Measurements from ENCODE around the gene ALG2. TPM values are rescaled to one million over a fixed set of nuclear protein-coding genes. Genes with fewer than 3 reads are reported as not detected.

The ALG2 gene
- total RNA-seq, 1 donor: 51.8 TPM

- H3K27ac ChIP-seq (ENCODE audit: low read depth, low read length): no peak overlapping the region
- peak; percentile 17 for TF ChIP-seq CTCF (IDR thresholded peaks at IDR 0.05; ENCODE audit: extremely low read depth, low read depth, low read length)
- H3K36me3 ChIP-seq (ENCODE audit: insufficient read depth, low read length): no peaks in the 10 kb centered on the region
- DNase-seq (ENCODE audit: insufficient read length, low spot score, missing footprints): no peak
- peak overlapping the region; percentile 10 for H3K4me3 ChIP-seq (ENCODE audit: insufficient read depth, low read length)
- H3K27me3 ChIP-seq (ENCODE audit: insufficient read depth, low read length): no peaks in the 10 kb centered on the region
- peak overlapping the region; percentile 66 for H3K4me2 ChIP-seq (ENCODE audit: insufficient read depth, low read length)
- no peaks in the 10 kb centered on the region for H4K20me1 ChIP-seq (ENCODE audit: insufficient read depth, low read length)
- peak overlapping the region; percentile 42 for H2AFZ ChIP-seq (ENCODE audit: low read length)
- H3K79me2 ChIP-seq (ENCODE audit: insufficient read depth, low read length): no peaks in the 10 kb centered on the region
- no peaks in the 10 kb centered on the region for H3K4me1 ChIP-seq (ENCODE audit: insufficient read depth, low read length)
- H3K9me3 ChIP-seq (ENCODE audit: low read depth, low read length): no peaks in the 10 kb centered on the region
Observed at GRCh38 chr9:99253772-99254431, 32.2 kb upstream of the ALG2 start.

GRCh38 chr9:99253134-99253533 is 31.4 kb upstream of the ALG2 start:
- H3K4me2 ChIP-seq (ENCODE audit: insufficient read depth, low read length): no peak overlapping the region
- H3K9me3 ChIP-seq (ENCODE audit: low read depth, low read length): no peaks in the 10 kb centered on the region
- H3K4me1 ChIP-seq (ENCODE audit: insufficient read depth, low read length): no peaks in the 10 kb centered on the region
- H3K27me3 ChIP-seq (ENCODE audit: insufficient read depth, low read length): no peaks in the 10 kb centered on the region
- no peak overlapping the region for H3K27ac ChIP-seq (ENCODE audit: low read depth, low read length)
- DNase-seq (ENCODE audit: insufficient read length, low spot score, missing footprints): no peak
- H3K4me3 ChIP-seq (ENCODE audit: insufficient read depth, low read length): no peak overlapping the region
- H3K79me2 ChIP-seq (ENCODE audit: insufficient read depth, low read length): no peaks in the 10 kb centered on the region
- no peak overlapping the region for H2AFZ ChIP-seq (ENCODE audit: low read length)
- H3K36me3 ChIP-seq (ENCODE audit: insufficient read depth, low read length): no peaks in the 10 kb centered on the region
- TF ChIP-seq CTCF (IDR thresholded peaks at IDR 0.05; ENCODE audit: extremely low read depth, low read depth, low read length): no peak
- H4K20me1 ChIP-seq (ENCODE audit: insufficient read depth, low read length): no peaks in the 10 kb centered on the region

- no peak overlapping the region for H2AFZ ChIP-seq (ENCODE audit: low read length)
- no peaks in the 10 kb centered on the region for H3K4me1 ChIP-seq (ENCODE audit: insufficient read depth, low read length)
- no peaks in the 10 kb centered on the region for H3K9me3 ChIP-seq (ENCODE audit: low read depth, low read length)
- H4K20me1 ChIP-seq (ENCODE audit: insufficient read depth, low read length): no peaks in the 10 kb centered on the region
- no peaks in the 10 kb centered on the region for H3K27me3 ChIP-seq (ENCODE audit: insufficient read depth, low read length)
- TF ChIP-seq CTCF (IDR thresholded peaks at IDR 0.05; ENCODE audit: extremely low read depth, low read depth, low read length): no peak
- H3K36me3 ChIP-seq (ENCODE audit: insufficient read depth, low read length): no peaks in the 10 kb centered on the region
- no peaks in the 10 kb centered on the region for H3K79me2 ChIP-seq (ENCODE audit: insufficient read depth, low read length)
- H3K4me3 ChIP-seq (ENCODE audit: insufficient read depth, low read length): no peak overlapping the region
- no peak overlapping the region for H3K4me2 ChIP-seq (ENCODE audit: insufficient read depth, low read length)
- DNase-seq (ENCODE audit: insufficient read length, low spot score, missing footprints): no peak
- H3K27ac ChIP-seq (ENCODE audit: low read depth, low read length): no peak overlapping the region
Observed at GRCh38 chr9:99251157-99251556, 29.4 kb upstream of the ALG2 start.

- no peaks in the 10 kb centered on the region for H4K20me1 ChIP-seq (ENCODE audit: insufficient read depth, low read length)
- H3K27me3 ChIP-seq (ENCODE audit: insufficient read depth, low read length): no peaks in the 10 kb centered on the region
- H3K27ac ChIP-seq (ENCODE audit: low read depth, low read length): no peak overlapping the region
- H2AFZ ChIP-seq (ENCODE audit: low read length): no peak overlapping the region
- no peak overlapping the region for H3K4me2 ChIP-seq (ENCODE audit: insufficient read depth, low read length)
- no peak overlapping the region for H3K4me3 ChIP-seq (ENCODE audit: insufficient read depth, low read length)
- H3K79me2 ChIP-seq (ENCODE audit: insufficient read depth, low read length): no peaks in the 10 kb centered on the region
- no peaks in the 10 kb centered on the region for H3K4me1 ChIP-seq (ENCODE audit: insufficient read depth, low read length)
- no peak for TF ChIP-seq CTCF (IDR thresholded peaks at IDR 0.05; ENCODE audit: extremely low read depth, low read depth, low read length)
- no peaks in the 10 kb centered on the region for H3K9me3 ChIP-seq (ENCODE audit: low read depth, low read length)
- no peak for DNase-seq (ENCODE audit: insufficient read length, low spot score, missing footprints)
- no peaks in the 10 kb centered on the region for H3K36me3 ChIP-seq (ENCODE audit: insufficient read depth, low read length)
Observed at GRCh38 chr9:99249619-99250018, 27.9 kb upstream of the ALG2 start.
